Measurements from ENCODE around the gene STUB1. TPM values are rescaled to one million over a fixed set of nuclear protein-coding genes. Genes with fewer than 3 reads are reported as not detected.

The STUB1 gene
- total and polyA plus RNA-seq, 8 donors = 43.5 to 307 (median 156) TPM

DNA sequence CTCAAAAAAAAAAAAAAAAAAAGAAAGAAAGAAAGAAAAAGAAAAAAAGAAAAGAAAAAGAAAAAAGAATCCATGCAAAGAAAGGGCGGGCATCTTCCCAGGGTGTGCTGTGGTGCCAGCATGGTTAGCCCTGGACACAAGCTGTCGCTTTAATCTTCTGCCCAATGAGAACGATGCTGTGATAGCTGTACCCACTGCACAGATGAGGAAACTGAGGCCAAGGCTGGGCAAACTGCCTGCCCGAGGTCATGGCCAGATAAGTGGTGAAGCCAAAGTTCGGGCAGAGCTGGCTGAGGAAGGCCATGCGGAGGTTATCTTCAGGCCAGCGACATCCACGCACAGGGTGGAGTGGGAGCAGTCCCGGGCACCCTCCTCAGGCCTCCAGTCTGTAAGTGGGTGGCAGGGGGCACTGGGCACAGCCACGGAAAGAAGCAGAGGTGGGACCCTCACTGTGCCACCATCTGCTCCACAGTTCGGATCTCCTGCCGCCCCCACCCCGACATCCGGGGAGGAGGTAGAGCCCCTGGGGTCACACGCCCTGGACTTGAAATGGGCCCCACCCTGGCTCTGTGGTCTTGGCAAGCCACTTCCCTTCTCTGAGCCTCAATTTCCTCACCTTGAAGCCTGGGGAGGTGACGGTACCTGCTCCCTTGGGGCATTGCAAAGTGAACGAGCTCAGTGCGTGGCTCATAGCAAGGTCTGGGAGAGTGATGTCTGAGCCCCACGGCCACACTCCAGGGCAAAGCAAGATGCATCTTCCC lies 18.9 kb downstream of the STUB1 start:
- no peak overlapping the region for H3K27ac ChIP-seq
- TF ChIP-seq POLR2AphosphoS5 (IDR thresholded peaks at IDR 0.05) = no peak
- no peak for TF ChIP-seq POLR2A (IDR thresholded peaks at IDR 0.05)
- no peak for TF ChIP-seq CTCF (IDR thresholded peaks at IDR 0.05)
- TF ChIP-seq EP300 (IDR thresholded peaks at IDR 0.05) = no peak
- DNase-seq = no peak
- peaks cover 25 to 37% (median 32%) of the 10 kb centered on the region in 4 donors for H3K4me1 ChIP-seq
- no peak overlapping the region for H3K4me3 ChIP-seq
- WGBS, 5 donors = 63 to 72% (median 70%) methylated on average over 12 to 19 of the region's 19 CpGs
- intact Hi-C loops (cut with DNase I; ENCODE audit: low total_unique reads) = no loop called here
- H3K27me3 ChIP-seq = peaks cover 36 to 99% (median 82%) of the 10 kb centered on the region in 3 donors
- no peaks in the 10 kb centered on the region for H3K36me3 ChIP-seq
- H3K9me3 ChIP-seq = no peaks in the 10 kb centered on the region

DNA sequence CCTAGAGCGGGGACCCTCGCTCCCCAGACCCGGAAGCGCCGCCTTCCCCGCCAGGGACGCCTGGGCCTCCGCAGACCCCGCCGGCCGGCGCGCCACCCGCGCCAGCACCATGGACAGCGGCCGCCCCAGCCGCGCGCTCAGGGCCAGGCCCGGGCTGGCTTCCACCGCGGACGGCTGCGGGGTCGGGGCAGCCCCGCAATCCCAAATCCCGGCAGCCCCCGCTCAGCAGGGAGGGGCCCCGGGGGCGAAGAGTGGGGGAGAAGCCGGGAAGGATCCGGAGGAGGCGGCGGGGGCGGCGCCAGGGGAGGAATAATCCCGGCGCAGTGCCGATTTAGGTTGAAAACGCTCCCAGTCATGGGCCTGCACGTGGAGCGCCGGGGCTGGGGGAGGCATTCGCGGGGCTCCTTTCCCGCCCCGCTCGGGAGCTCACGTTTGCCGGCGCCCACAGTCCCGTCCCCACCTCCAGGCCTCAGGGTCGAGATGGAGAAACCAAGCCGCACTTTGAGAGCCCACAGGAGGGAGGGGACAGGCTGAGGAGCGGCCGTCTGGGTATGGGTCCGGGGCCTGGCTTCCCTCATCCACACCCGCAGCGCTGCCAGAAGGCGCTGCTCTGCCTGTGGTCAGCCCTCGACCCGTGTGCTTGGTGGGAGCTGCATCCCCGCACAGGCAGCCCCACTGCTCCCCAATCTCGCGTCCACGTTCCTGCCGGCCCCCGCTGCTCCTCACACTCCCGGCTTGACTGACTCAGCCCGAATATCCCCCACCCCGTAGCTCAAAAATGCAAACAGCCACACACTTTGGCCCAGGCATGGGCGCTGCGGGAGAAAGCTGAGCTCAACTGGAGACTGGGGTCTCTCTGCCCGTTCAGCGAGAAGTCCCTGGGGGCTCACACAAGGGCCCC lies 20.7 kb downstream of the STUB1 start:
- DNase-seq = peak in 1 of 2 donors; percentile 81
- Histone ChIP-seq H3K4me1 (peaks cover 8 to 30% (median 20%) of the 10 kb centered on the region in 4 donors), H3K4me3 (no peak overlapping the region), H3K27me3 (peaks cover 40 to 99% (median 79%) of the 10 kb centered on the region in 3 donors), H3K36me3 (no peaks in the 10 kb centered on the region), H3K27ac (no peak overlapping the region), H3K9me3 (no peaks in the 10 kb centered on the region)
- intact Hi-C loops (cut with DNase I; ENCODE audit: low total_unique reads) = no loop called here
- 6 to 9% (median 6%) methylated on average over 35 to 76 of the region's 76 CpGs for WGBS, 5 donors
- TF ChIP-seq CTCF (IDR thresholded peaks at IDR 0.05) (no peak), EP300 (IDR thresholded peaks at IDR 0.05) (no peak), POLR2A (IDR thresholded peaks at IDR 0.05) (no peak), POLR2AphosphoS5 (IDR thresholded peaks at IDR 0.05) (no peak)

- no peak overlapping the region for H3K4me3 ChIP-seq
- H3K36me3 ChIP-seq = no peaks in the 10 kb centered on the region
- DNase-seq = no peak
- peaks cover 48 to 99% (median 82%) of the 10 kb centered on the region in 3 donors for H3K27me3 ChIP-seq
- intact Hi-C loops (cut with DNase I; ENCODE audit: low total_unique reads) = no loop called here
- H3K9me3 ChIP-seq = no peaks in the 10 kb centered on the region
- peaks cover 11 to 39% (median 28%) of the 10 kb centered on the region in 4 donors for H3K4me1 ChIP-seq
- WGBS, 5 donors = 86 to 89% (median 87%) methylated on average over 19 of the region's 19 CpGs
- no peak overlapping the region for H3K27ac ChIP-seq
- TF ChIP-seq CTCF (IDR thresholded peaks at IDR 0.05) = no peak
- TF ChIP-seq POLR2A (IDR thresholded peaks at IDR 0.05) = no peak
- TF ChIP-seq EP300 (IDR thresholded peaks at IDR 0.05) = no peak
- TF ChIP-seq POLR2AphosphoS5 (IDR thresholded peaks at IDR 0.05) = no peak
Measured at GRCh38 chr16:702341-702740, 22.1 kb downstream of the STUB1 start.

- 77 to 88% (median 81%) methylated on average over 4 to 12 of the region's 12 CpGs for WGBS, 5 donors
- intact Hi-C loops (cut with DNase I; ENCODE audit: low total_unique reads) = no loop called here
- Histone ChIP-seq H3K27me3 (peaks cover 57 to 99% (median 93%) of the 10 kb centered on the region in 3 donors), H3K36me3 (no peaks in the 10 kb centered on the region), H3K9me3 (no peaks in the 10 kb centered on the region), H3K4me3 (no peak overlapping the region), H3K4me1 (peaks cover 11 to 39% (median 28%) of the 10 kb centered on the region in 4 donors), H3K27ac (no peak overlapping the region)
- DNase-seq = no peak
- TF ChIP-seq POLR2AphosphoS5 (IDR thresholded peaks at IDR 0.05) (no peak), CTCF (IDR thresholded peaks at IDR 0.05) (no peak), EP300 (IDR thresholded peaks at IDR 0.05) (no peak), POLR2A (IDR thresholded peaks at IDR 0.05) (no peak)
Measured at GRCh38 chr16:703406-703805, 23.2 kb downstream of the STUB1 start.

Measured in stomach (tissue), 9 donors.